Measurements from ENCODE around the gene AGAP1.

DNA sequence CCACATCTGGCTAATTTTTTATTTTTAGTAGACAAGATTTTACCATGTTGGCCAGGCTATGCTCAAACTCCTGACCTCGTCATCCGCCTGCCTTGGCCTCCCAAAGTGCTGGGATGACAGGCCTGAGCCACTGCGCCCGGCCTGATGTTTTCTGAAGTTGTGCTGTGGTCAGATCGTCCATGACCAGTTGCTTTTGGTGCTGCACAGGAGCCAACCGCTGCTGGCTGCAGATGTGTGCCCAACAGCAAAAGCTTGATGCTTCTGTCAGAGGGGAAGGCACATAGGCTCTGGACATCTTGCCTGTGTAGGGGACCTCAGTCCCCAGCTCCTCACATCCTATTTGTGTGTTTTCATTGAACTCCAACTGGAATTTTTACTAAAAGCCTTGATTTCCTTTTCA, 218.3 kb downstream of the AGAP1 start:
- TF ChIP-seq CTCF (IDR thresholded peaks at IDR 0.05) (no peak), POLR2A (IDR thresholded peaks at IDR 0.05) (no peak)

Data from heart left ventricle (tissue), 13 donors.